Right hindlimb (tissue), 1 donor: ENCODE results near the gene BPIFA3.

Experiments
- DNase-seq: peaks from one replicate; pipeline ENCODE4 v3.0.0-alpha.2; 2018

The BPIFA3 gene

DNA sequence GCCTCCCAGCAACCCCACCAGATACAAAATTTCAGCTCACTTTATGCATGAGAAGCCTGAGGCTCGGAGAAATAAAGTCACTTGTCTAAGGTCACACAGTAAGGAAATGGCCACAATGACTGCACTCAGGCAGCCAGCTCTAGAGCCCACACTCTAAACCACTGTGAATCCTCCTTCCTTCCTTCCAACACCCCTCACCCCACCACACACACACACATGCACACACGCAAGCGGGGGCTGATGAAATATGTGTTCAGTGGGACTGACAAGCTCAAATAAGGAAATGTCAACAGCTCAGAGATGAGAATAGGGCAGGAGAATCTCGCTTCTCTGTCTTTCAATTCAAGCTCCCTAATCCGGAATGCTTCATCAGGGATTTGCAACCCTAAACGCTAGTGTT lies 12.7 kb downstream of the BPIFA3 start:
- no peak for DNase-seq

DNA sequence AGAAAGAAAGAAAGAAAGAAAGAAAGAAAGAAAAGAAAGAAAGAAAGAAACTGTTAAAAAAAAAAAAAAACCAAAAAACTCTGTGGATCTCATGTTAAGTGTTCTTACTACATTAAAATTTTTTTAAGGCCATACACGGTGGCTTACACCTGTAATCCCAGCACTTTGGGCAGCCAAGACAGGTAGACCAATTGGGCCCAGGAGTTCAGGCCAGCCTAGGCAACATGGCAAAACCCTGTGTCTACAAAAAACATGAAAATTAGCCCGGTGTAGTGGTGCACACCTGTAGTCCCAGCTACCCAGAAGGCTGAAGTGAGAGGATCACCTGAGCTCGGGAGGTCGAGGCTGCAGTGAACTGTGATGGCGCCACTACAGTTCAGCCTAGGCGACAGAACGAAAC lies 14.1 kb downstream of the BPIFA3 start:
- DNase-seq, result no peak

DNA sequence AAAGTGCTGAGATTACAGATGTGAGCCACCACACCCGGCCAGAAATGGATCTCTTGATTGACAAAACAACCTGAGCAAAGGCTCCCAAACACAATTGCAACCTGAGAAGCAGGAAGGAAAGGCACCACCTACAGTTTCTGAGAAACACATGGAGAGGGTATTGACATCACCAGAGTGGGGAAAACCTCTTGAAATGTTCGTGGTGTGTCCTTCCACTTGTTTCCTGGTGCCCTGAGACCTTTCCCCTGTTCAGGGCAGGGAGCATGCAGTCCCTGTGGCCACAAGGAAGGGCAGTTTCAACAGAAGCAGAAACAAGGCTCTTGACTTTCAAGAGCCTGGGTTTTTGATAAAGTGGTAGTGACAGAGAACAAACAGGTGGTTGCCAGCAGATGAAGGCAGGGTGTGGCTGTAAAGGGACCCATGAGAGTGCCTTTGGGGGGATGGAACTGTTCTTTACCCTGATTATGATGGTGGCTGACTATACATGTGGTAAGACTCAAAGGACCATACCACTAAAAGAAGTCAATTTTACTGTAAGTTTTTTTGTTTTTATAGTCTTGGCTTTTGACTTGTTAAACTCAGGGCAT lies 15.4 kb downstream of the BPIFA3 start:
- no peak for DNase-seq

DNA sequence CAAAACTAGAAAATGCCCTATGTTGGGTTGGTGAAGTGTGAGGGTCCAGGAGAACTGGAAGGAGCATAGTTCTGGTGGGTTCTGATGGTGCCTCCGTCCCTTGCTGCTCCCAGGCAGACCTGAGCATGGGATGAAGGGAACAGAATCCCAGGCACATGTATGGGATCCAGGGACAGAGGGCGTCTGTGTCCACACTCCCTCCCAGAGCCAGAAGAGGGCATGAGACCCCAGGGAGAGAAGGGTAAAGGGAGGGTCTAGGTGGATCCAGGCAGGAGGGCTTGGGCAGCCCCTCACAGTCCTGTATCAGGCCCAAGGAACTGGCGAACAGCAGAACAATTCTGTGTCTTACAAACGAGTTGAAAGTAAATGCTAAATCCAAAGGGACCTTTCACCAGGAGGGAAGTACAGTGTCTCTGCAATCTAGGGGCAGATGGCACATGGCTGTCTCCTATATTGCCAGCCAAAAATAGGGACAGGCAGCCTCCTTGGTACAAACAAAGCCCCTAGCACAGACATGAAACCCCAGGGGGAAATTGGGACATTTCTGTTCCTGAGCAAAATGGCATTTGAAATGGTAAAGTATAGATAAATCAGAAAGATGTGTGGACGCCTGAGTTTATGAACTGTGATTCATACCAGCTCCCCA lies 16.1 kb downstream of the BPIFA3 start:
- no peak for DNase-seq

DNA sequence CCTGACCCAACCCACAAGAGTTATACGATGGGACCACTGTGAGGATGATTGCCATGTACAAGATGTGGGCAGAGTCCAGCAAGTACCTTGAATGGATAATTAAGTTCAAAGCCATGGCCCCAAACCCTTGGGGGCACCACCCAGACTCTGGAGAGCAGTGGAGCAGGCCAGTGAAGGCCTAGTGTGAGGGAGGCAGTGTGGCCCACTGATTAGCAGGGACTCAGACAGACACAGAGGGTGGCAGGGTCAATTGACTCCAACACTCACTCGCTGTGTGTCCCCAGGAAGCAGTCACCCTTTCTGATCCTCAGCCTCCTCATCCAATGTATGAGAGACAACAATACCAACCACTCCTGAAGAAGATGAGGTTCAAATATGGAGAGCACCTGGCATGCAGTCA lies 16.9 kb downstream of the BPIFA3 start:
- no peak for DNase-seq

DNA sequence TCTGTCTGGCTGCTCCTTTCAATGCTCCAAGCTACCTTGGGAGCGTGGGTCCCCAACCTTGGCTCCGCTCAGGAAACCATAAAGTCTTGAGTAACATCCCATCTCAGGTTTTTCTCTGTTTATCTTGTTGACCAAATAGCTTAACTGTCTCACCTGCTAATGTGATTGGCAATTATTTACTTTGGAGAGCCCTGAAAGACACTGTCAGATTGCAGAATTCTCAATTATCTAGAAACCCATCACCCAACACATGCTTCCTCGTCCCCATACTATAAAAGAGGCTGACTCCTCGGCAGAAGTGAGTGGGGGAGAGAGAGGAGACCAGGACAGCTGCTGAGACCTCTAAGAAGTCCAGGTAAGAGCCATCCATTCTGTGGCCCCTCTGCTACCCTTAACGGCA lies 18.5 kb downstream of the BPIFA3 start, which contains the start of gene BPIFA1:
TSS of gene BPIFA1 (plus strand) at position 301 of the 400 bp plus-strand sequence. CDS start 1,716 bp downstream, outside the sequence.
- DNase-seq, result no peak

DNA sequence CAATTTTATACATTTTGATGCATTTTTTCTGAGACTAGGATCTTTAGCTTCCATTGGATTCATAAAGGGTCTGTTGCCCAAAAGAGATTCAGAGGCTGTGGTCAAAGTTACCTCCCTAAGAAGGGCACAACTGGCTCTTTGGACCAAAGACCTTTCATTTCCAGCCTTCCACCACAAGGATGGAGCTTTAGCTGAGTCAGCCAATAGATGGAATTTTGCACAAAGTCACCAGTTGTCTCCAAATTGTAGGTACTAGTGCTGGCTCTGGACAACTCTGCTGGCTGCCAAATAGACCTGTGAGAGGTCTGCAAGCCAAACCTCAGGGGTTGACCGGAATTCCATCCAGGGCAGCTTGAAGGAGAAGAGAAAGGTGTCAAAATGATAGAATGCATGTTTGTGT lies 19.2 kb downstream of the BPIFA3 start:
- DNase-seq, result no peak

DNA sequence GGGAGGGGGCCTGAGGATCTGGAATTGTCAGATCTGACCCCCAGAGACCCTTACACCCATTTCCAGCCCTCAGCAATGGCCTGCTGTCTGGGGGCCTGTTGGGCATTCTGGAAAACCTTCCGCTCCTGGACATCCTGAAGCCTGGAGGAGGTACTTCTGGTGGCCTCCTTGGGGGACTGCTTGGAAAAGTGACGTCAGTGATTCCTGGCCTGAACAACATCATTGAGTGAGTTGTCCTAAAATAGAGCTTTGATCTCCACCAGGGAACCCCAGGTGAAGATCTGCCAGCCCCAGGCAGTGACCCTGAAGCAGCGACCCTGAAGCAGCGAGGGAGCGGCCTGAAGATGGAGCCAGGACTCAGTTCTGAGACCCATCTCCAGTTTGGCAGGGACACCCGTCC lies 20.8 kb downstream of the BPIFA3 start:
- no peak for DNase-seq

DNA sequence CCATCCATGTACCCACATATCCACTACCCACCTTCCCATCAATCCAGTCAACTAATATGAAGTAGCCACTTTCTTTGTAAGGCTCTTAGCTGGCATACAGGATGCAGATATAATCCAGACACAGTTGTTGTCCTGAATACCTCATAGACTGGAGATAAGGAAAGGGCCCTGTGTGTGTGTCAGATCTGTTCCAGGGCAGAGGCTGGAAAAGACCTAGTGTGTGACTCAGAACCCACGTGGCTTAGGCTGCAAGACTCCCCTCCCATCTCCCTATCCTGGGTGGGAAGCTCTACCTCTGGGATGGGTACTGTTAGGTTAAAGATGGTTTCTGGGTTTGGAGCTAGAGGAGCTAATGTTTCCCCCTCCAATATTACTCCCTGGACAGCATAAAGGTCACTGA lies 22.3 kb downstream of the BPIFA3 start:
- DNase-seq, result no peak

DNA sequence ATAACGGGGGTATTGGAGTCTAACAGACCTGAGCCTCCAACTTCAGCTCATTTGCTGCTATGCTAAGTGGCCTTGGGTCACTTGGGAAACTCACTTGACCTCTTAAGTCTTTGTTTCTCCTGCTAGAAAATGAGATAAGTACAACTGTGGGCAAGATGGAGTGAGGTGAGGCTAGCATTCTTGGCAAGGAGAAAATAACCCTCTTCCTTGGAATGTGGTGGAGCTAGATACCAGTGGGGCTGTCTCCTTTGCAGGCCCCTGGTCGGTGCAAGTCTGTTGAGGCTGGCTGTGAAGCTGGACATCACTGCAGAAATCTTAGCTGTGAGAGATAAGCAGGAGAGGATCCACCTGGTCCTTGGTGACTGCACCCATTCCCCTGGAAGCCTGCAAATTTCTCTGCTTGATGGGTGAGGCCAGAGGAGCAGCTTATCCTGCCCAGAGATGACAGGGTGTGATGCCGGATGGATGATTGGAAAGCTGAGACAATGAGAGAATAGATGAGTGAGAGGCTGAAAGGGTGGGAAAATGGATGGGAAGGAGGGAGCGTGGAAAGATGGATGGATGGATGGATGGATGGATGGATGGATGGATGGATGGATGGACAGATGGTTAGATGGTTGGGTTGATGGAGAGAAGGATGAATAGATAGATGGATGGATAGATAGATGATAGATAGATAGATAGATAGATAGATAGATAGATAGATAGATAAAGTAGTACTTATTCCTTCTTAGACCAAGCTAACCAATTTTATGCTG lies 23.0 kb downstream of the BPIFA3 start:
- no peak for DNase-seq

DNA sequence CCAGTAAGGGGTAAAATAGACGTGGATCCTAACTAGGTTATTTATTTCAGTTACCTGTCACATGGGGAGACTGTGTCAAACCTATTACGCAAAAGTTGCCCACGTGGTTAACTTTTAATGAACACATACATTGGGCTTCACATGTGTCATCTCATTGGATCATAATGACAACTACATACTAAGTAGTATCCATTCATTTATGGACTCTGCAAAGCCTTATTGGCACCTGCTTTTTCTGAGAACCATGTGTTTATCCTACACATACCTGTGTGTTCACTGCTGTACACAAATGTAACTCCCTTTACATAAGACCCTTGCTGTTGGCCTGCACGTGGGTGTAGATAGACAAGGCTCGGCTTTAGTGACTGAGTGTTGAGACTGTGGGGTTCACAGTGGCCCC lies 23.8 kb downstream of the BPIFA3 start:
- DNase-seq, result no peak

DNA sequence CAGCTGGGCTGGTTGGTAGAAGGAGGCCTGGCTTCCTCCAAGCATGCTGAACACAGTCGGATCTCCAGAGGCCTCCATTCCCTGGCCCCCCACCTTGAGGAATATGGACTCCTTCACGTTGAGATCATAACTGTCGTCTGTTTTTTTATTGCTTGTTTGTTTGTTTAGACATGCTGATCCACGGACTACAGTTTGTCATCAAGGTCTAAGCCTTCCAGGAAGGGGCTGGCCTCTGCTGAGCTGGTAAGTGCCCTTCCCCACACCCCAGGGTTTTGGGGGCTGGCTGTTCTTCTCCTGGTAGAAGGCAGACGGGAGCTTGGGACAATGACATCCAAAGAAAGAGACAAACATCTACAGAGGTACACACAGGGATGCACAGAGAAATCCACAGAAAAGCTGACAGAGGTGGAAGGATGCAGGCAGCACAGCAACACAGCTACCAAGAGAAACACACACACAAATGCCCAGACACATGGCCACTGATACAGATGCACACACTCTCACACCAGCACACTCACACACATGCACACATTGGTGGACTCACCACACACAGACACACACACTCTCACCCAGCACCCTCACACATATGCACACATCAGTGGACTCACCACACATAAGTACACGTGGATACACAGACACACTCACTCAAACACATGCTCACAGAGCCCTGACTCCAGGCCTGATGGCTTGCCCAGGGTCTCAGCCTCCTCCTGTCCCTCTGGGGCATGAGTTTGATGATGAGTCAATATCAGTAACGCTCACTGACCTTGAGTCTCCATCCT lies 25.4 kb downstream of the BPIFA3 start:
- DNase-seq, result no peak

DNA sequence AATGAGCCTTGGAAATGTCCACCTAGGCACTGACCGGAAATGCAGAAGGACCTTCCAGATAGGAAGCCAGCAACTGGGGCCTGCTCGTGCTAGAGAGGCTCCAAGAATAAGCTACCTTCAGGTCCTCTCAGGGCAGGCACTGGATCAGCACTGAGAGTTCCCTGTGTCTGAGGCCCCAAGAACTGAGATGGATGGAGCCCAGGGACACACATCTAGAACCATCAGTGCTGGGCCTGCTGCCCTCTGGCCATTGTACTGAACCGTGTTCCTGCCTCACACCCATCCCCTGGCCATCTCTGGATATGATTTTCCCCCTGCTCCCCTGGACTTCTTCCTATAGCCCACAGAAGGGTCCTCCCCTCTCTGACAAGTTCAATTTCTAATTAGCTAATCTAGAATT lies 28.9 kb downstream of the BPIFA3 start:
- DNase-seq, result no peak

DNA sequence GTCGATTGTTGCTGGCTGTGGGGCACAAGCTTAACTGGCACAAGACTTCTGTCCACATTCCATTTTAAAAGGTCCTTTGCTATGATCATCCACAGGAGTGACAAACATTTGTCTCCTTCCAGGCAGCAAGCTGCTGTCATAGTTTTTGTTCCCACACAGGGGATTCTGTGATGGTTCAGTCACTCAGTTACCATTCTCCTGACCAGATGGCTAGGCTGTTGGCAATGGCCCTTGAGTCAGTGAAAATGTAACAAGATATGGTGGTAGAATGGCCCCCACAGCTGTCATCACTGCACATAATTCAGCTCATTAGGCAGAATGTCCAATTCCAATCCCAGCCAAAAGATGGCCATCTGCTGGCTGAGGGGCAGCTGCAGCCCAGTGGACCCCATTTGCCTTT lies 32.3 kb downstream of the BPIFA3 start:
- no peak for DNase-seq

DNA sequence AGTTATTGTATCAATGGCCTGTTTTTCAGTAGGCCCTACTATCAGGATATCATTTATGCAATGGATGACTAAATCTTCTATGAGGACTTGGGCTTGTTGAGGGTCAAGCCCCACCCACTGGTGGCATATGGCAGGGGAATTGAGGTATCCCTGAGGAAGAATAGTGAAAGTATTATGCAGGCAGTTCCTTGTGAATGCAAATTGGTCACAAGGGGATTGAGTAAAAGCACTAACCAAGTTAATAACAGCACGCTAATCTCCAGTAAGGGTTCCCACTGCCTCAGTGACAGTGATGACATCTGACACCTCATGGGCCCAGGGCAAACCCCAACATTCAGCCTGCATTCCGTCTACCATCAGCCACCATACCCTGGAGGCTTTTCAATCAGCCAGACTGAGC lies 33.5 kb downstream of the BPIFA3 start:
- DNase-seq, result no peak

DNA sequence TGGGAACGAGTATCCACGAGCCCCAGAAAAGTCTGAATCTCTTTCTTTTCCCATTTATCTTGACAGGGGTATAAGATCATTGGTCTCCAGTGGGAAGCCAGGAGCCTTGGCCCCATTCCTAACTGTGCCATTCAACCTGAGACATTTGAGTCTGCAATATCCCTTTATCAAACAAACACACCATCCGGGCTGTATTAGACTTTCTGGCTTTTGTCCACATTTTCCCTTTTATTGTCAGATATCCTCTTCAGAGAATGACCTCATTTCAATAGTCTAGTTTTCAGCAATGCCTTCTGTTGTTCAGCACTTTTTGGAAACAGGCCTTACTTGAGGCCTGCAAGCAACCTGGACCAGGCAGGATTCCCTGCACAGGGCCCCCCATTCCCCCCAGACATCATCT lies 34.3 kb downstream of the BPIFA3 start:
- DNase-seq, result no peak

DNA sequence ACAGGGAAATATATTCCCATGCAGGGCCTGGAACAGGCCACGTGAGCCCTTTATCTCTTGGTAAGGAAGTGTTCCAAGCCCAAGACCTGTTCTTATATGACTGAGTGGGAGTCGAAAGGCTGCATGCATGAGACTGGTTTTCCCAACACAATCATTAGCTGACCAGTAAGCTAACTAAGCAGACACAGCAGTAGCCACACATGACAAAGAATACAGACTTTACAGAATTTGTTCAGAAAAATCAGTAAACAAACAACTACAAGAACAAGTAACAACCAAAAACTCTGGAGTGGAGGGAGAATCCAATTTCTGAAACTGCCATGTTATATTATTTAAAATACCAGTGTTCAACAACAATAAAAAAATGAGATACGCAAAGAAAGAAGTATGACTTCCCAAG lies 35.3 kb downstream of the BPIFA3 start:
- DNase-seq, result no peak

DNA sequence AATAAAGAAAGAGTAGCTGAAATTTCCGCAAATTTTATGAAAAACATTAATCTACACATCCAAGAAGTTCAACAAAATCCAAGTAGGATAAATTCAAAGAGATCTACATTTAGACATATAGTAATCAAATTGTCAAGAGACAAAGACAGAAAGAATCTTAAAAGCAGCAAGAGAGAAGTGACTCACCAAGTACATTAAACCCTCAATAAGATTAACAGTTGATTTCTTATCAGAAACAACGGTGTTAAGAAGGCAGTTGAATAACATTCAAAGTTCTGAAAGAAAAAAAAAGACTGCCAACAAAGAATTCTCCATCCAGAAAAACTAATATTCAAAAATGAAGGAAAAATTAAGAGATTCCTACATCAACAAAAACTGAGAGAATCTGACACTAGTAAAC lies 37.9 kb downstream of the BPIFA3 start:
- DNase-seq, result no peak

DNA sequence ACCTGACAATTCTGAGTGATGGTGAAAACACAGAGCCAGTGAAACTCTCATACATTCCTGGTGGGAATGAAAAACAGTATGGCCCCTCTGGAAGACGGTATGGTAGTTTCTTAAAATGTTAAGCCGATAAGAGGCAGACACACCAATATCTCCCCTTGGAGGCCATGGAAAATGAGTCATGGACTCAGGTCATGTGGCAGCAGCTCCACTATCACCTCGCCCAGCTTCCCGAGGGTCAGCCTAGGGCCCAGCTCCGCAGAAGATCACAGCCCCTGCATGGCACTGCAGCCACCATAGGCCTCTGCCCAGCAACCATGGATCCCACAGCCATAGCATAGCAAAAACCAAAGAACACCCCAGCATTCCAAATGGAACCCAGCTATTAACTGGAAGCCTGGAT lies 40.1 kb downstream of the BPIFA3 start:
- no peak for DNase-seq

DNA sequence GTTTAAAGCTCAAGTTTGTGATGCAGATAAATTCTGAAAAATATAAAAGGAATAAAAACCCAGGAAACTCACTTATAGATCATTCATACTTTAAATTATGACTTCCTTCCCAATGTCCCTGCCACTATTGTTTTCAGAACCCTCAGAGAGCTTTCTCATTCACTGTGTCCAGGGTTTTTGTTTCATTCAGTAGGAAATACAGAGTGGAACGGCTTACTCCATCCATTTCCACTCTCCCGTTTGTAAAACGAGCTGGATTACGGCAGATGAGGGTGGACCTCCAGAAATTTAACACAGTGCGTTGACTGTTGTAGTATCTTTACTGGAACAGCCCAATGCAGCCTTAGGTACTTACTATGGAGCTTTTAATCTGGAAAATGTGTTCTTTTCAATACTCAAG lies 42.2 kb downstream of the BPIFA3 start:
- DNase-seq, result no peak

DNA sequence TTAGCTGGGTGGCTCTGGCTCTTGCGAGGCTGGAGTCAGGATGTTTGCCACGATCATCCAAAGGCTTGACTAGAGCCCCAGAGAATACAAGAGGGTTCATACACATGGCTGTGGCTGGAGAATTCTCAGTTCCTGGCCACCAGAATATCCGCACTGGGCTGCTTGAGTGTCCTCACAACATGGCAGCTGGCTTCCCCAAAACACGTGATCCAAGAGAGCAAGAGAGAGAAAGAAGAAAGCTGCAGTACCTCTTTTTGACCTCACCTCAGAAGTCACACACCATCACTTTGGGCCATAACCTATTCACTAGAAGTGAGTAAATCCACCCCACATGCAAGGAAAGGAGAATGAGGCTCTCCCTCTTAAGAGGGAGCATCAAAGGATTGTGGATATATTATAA lies 44.3 kb downstream of the BPIFA3 start:
- DNase-seq, result no peak

DNA sequence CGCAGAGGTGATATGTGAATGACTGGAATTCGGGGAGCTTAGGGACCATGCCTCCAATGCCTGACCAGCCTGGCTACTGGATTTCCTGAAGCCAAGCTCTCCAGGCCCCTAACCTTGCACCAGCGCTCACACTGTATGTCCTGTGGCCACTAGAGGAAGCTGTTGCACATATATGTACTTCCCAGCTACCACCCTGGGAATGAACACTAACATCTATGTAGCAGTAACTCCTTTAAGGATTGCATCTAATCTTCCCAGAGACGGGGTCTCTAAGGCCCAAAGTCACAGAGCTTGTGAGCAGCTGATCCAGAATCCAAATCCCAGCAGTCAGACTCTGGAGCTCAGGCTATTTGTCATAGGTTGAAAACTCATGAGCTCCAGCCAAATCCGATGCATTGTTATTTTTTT lies 45.5 kb downstream of the BPIFA3 start:
- DNase-seq, result peak; percentile 64

DNA sequence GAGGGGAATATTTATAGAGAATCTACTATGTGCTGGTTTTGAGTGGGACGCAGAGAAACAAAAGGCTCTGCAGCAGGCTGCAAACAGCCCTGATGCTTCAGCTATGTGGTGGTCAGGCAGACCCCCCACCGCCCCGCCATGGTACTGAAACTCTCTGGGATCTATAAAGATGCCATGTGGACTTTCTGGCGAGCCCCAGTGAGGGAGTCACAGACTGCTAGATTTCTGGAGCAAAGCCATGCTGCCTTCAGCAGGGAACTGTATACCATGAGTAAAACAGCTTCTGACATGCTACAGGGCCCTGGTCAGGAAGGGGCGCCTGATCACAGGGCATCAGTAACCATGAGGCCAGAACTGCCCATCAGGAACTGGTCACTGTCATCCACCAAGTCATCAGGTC lies 46.6 kb downstream of the BPIFA3 start:
- no peak for DNase-seq

DNA sequence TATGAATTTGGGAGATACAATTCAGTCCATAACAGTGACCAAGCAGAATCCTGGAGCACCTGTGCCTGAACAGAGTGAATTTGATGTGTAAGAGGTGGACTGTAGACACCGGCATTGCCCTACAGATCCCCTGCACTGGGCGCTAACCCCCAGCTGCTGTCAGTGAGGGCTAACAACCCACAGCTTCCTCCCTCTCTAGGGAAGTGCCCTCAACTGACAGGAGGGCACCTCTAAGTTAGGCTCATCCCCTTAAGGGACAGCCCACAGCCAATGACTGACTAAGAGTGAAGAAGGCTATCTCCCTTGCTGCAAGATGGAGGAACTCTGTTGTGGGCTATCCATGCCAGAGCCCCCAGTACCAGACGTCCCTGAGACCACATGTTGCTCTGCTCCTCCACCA lies 50.5 kb downstream of the BPIFA3 start:
- no peak for DNase-seq
